Endothelial cell of umbilical vein (primary cell): Measurements from ENCODE around the gene MGLL. TPM values are rescaled to one million over a fixed set of nuclear protein-coding genes. Genes with fewer than 3 reads are reported as not detected.

Source experiments
- BruUV-seq: library from RNA; stranded (reverse); fragments of 400-500 nt; replicated peaks from 2 replicates; lab custom pipeline; 2021; lab: Mats Ljungman, UMichigan
- CTCF ChIA-PET: fragments of 300-600, 350-600 bp; sonication (Branson Sonifier 250); formaldehyde crosslinking; loops from one replicate; lab custom pipeline; 2021; ENCODE audit warnings: antibody characterized with exemption, inconsistent platforms; lab: Charles Lee
- POLR2A ChIA-PET: fragments of 300-600, 350-600 bp; sonication (Branson Sonifier 250); formaldehyde crosslinking; loops from one replicate; lab custom pipeline; 2021; ENCODE audit warnings: antibody characterized with exemption, inconsistent platforms; lab: Charles Lee
- DNase-seq: peaks from one replicate; pipeline ENCODE4 v3.0.0-alpha.2; 2011; ENCODE audit warnings: low read depth, low spot score
- FAIRE-seq: peaks from 2 replicates; lab custom pipeline; 2011; peaks lifted over from hg19 to GRCh38; lab: Jason Lieb, UNC
- H2AFZ ChIP-seq: 2 replicates; pipeline ENCODE4 v1.6.0; 2012; ENCODE audit warnings: low read depth, low read length, control low read depth, inconsistent platforms
- H3K27ac ChIP-seq: 2 replicates; pipeline ENCODE4 v1.5.1; 2011; ENCODE audit warnings: low read depth, mild to moderate bottlenecking, control low read depth, low read length, moderate library complexity; ENCODE audit not compliant: insufficient read depth
- H3K27me3 ChIP-seq, 2 experiments: 2 replicates each; pipeline versions ENCODE4 v1.6.0 to v1.6.1; 2011; ENCODE audit warnings: low read length in 2 of 2, mixed read lengths in 1 of 2; ENCODE audit not compliant: control insufficient read depth in 2 of 2, insufficient read depth in 2 of 2
- H3K36me3 ChIP-seq, 2 experiments: 2 replicates in 1 of 2; 3 replicates in 1 of 2; pipeline ENCODE4 v1.5.1; 2011; ENCODE audit warnings: low read length in 2 of 2, mild to moderate bottlenecking in 1 of 2, moderate library complexity in 1 of 2; ENCODE audit not compliant: control insufficient read depth in 2 of 2, insufficient read depth in 2 of 2; ENCODE audit errors: extremely low read depth in 1 of 2
- H3K4me1 ChIP-seq: 3 replicates; pipeline ENCODE4 v1.5.1; 2011; ENCODE audit warnings: mild to moderate bottlenecking, low read length; ENCODE audit not compliant: control insufficient read depth, insufficient read depth; ENCODE audit errors: extremely low read depth
- H3K4me2 ChIP-seq: 2 replicates; pipeline ENCODE4 v1.6.1; 2011; ENCODE audit warnings: low read length, control low read depth, mixed read lengths; ENCODE audit not compliant: insufficient read depth
- H3K4me3 ChIP-seq, 3 experiments: fragments of 200-600 bp in 1 of 3; sonication (generic), shearing (Covaris generic) in 1 of 3; replicated peaks in 1 of 3; 2 replicates each; pipeline ENCODE4 v1.5.1; 2011 to 2016; ENCODE audit warnings: control low read depth in 3 of 3, low read length in 3 of 3, mild to moderate bottlenecking in 2 of 3, inconsistent platforms in 1 of 3, low read depth in 1 of 3, moderate library complexity in 1 of 3; ENCODE audit not compliant: insufficient read depth in 1 of 3
- H3K79me2 ChIP-seq: 2 replicates; pipeline ENCODE4 v1.6.0; 2012; ENCODE audit warnings: low read length, inconsistent platforms; ENCODE audit not compliant: control insufficient read depth, insufficient read depth
- H3K9ac ChIP-seq: replicated peaks from 2 replicates; pipeline ENCODE3; 2011; ENCODE audit warnings: low read length, control low read depth; ENCODE audit not compliant: insufficient read depth; ENCODE audit errors: extremely low read depth
- H3K9me1 ChIP-seq: replicated peaks from 3 replicates; pipeline ENCODE4 v1.6.0; 2011; ENCODE audit warnings: mild to moderate bottlenecking, low read length; ENCODE audit not compliant: control insufficient read depth, insufficient read depth; ENCODE audit errors: extremely low read depth
- H3K9me3 ChIP-seq: replicated peaks from 2 replicates; pipeline ENCODE4 v1.5.1; 2012; ENCODE audit warnings: low read length, inconsistent platforms; ENCODE audit not compliant: control insufficient read depth, insufficient read depth
- H4K20me1 ChIP-seq: replicated peaks from 2 replicates; pipeline ENCODE3; 2011; ENCODE audit warnings: mild to moderate bottlenecking, low read length; ENCODE audit not compliant: control insufficient read depth, insufficient read depth; ENCODE audit errors: extremely low read depth
- CTCF ChIP-seq, 2 donors: IDR thresholded peaks; 1 replicate in 1 of 2; 2 replicates in 1 of 2; pipeline ENCODE4 v1.5.1; 2011; ENCODE audit warnings: low read length in 2 of 2, mild to moderate bottlenecking in 2 of 2, moderate library complexity in 2 of 2, control low read depth in 1 of 2, inconsistent platforms in 1 of 2, low read depth in 1 of 2; ENCODE audit not compliant: insufficient read depth in 1 of 2; ENCODE audit errors: extremely low read depth in 1 of 2
- EZH2 ChIP-seq: IDR thresholded peaks from 2 replicates; pipeline ENCODE4 v1.6.1; 2012; ENCODE audit warnings: borderline replicate concordance, low read depth, mild to moderate bottlenecking, moderate library complexity, low read length, inconsistent platforms; ENCODE audit not compliant: severe bottlenecking
- FOS ChIP-seq: IDR thresholded peaks from 2 replicates; pipeline ENCODE4 v1.6.1; 2011; ENCODE audit warnings: mild to moderate bottlenecking, low read length, moderate library complexity, borderline replicate concordance; ENCODE audit not compliant: insufficient read depth
- GATA2 ChIP-seq: IDR thresholded peaks from 2 replicates; pipeline ENCODE4 v1.7.0; 2011; ENCODE audit warnings: low read depth, mild to moderate bottlenecking, moderate library complexity, mixed read lengths, low read length; ENCODE audit not compliant: insufficient read length, insufficient read depth
- JUN ChIP-seq: IDR thresholded peaks from 2 replicates; pipeline ENCODE4 v1.6.1; 2011; ENCODE audit warnings: borderline replicate concordance, low read depth; ENCODE audit not compliant: insufficient read length, insufficient read depth
- MYC ChIP-seq: IDR thresholded peaks from one replicate; pipeline ENCODE4 v1.6.1; 2011; ENCODE audit warnings: mild to moderate bottlenecking, low read depth, low read length
- POLR2A ChIP-seq: IDR thresholded peaks from 2 replicates; pipeline ENCODE4 v1.6.1; 2012; ENCODE audit warnings: low read depth, mild to moderate bottlenecking, control low read depth, low read length
- POLR2AphosphoS5 ChIP-seq: IDR thresholded peaks from 2 replicates; pipeline ENCODE4 v1.6.1; 2012; ENCODE audit warnings: low read depth, mild to moderate bottlenecking, control low read depth, low read length, moderate library complexity; ENCODE audit not compliant: insufficient read depth
- dilution Hi-C: fragments of 300-500 bp; cut with MboI; formaldehyde crosslinking; loops from one replicate; pipeline ENCODE4 v1.15.0; 2019; ENCODE audit warnings: low sequenced_read_pairs; ENCODE audit not compliant: extremely low pct_ligation_motif_present
- intact Hi-C: fragments of 100-400 bp; cut with micrococcal nuclease; formaldehyde crosslinking; loops from one replicate; pipeline ENCODE4 v1.10.0; 2022
- polyA plus RNA-seq, 4 experiments: library from polyadenylated mRNA; depleted of rRNA in 3 of 4; stranded (reverse) in 3 of 4; unstranded in 1 of 4; fragments of >200 nt; gene quantifications; 2 replicates each; pipeline versions ENCODE4 v1.2.1 to v1.2.3, GENCODE V29; 2011 to 2012; ENCODE audit warnings: missing spikeins in 1 of 4
- total RNA-seq: library from RNA; stranded (reverse); gene quantifications from 2 replicates; pipeline ENCODE4 v1.2.3, GENCODE V29; 2021
- TF ChIP-seq, protein P1 (sequence below): IDR thresholded peaks from 2 replicates; pipeline ENCODE4 v1.6.1; 2011; ENCODE audit not compliant: insufficient read depth, insufficient read length

Gene MGLL
- total and polyA plus RNA-seq, 2 donors (not counting 3 experiments of a cell fraction or from before 2014, with no cell fraction given), result 30.7 to 60.2 TPM

DNA sequence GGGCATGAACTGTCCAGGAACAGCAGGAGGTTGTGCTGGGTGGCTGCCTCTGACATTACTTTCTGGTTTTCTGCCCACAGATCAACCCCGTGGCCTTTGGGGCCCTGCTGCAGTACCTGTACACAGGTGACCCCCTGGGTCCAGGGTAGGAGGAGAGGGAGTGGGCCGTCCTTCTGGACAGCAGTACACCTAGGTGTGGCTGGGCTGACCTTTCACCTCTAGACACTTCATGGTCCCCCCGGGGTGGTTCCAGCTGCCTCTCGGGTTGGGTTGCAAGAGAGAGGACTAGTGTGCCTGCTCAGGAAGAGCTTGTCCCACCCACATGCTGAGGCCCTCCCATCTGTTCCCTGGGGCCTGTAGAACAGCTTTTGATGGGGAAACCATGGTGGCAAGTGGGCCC, 145.9 kb downstream of the MGLL start:
- Histone ChIP-seq H4K20me1 (no peaks in the 10 kb centered on the region), H3K79me2 (no peaks in the 10 kb centered on the region), H3K4me2 (no peak overlapping the region), H3K27ac (no peak overlapping the region), H3K4me1 (peaks cover 5% of the 10 kb centered on the region), H3K9ac (no peak overlapping the region), H3K27me3 (no peaks in the 10 kb centered on the region), H3K9me3 (no peaks in the 10 kb centered on the region), H3K36me3 (no peaks in the 10 kb centered on the region), H3K9me1 (no peaks in the 10 kb centered on the region), H2AFZ (no peak overlapping the region), H3K4me3 (no peak overlapping the region)
- no peak for FAIRE-seq
- ChIA-PET CTCF (interaction anchor here (0.7 kb wide), 1 partner anchor 9 kb away, joined by 3 read pairs; no protein-coding TSS in a partner anchor), POLR2A (no interaction called here)
- dilution Hi-C loops, result no loop called here
- intact Hi-C loops, result no loop called here
- BruUV-seq, result no TSS peak
- no peak for TF ChIP-seq POLR2A
- TF ChIP-seq CTCF (IDR thresholded peaks at IDR 0.05; ENCODE audit: extremely low read depth in 1 of 2, insufficient read depth in 1 of 2, low read depth in 1 of 2, low read length in 2 of 2), result no peak
- TF ChIP-seq GATA2, result no peak
- no peak for TF ChIP-seq JUN
- TF ChIP-seq, protein P1, sequence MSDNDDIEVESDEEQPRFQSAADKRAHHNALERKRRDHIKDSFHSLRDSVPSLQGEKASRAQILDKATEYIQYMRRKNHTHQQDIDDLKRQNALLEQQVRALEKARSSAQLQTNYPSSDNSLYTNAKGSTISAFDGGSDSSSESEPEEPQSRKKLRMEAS, result no peak
- TF ChIP-seq FOS, result no peak
- no peak for TF ChIP-seq POLR2AphosphoS5
- TF ChIP-seq MYC, result no peak
- TF ChIP-seq EZH2, result no peak
- no peak for DNase-seq
